Fibroblast of villous mesenchyme (primary cell): ENCODE measurements around the gene P4HA1. TPM values are rescaled to one million over a fixed set of nuclear protein-coding genes. Genes with fewer than 3 reads are reported as not detected.
A peak's percentile ranks its signal among the peaks of the same experiment; 100 is the strongest.
"Not testable (repeated sequence)": the region's sequence is repeated elsewhere in the genome, so short reads cannot be mapped to it uniquely, and the experiment has no call there.

Experiments
- DNase-seq: peaks from one replicate; pipeline ENCODE4 v3.0.0-alpha.2; 2010; ENCODE audit warnings: low read depth
- H3K4me3 ChIP-seq: 2 replicates; pipeline ENCODE4 v1.5.1; 2011; ENCODE audit warnings: low read depth, mild to moderate bottlenecking, low read length
- CTCF ChIP-seq: IDR thresholded peaks from 2 replicates; pipeline ENCODE4 v1.5.1; 2012; ENCODE audit warnings: low read depth, mild to moderate bottlenecking, low read length; ENCODE audit not compliant: insufficient read depth
- total RNA-seq: library from RNA; depleted of rRNA; stranded (reverse); fragments of >200 nt; gene quantifications from 2 replicates; pipeline ENCODE4 v1.2.3, GENCODE V29; 2012

The P4HA1 gene
- total RNA-seq, 1 donor, result 323 TPM

- peak; percentile 4 for DNase-seq
- H3K4me3 ChIP-seq, result no peak overlapping the region
- TF ChIP-seq CTCF, result no peak
Observed at GRCh38 chr10:73043766-73044377, 52.8 kb downstream of the P4HA1 start.

GRCh38 chr10:73043319-73043718 lies 53.3 kb downstream of the P4HA1 start:
- TF ChIP-seq CTCF, result no peak
- peak; percentile 12 for DNase-seq
- no peak overlapping the region for H3K4me3 ChIP-seq

GRCh38 chr10:73042130-73042529 lies 54.5 kb downstream of the P4HA1 start:
- no peak overlapping the region for H3K4me3 ChIP-seq
- no peak for TF ChIP-seq CTCF
- DNase-seq, result no peak

- TF ChIP-seq CTCF, result no peak
- no peak overlapping the region for H3K4me3 ChIP-seq
- DNase-seq, result peak; percentile 77
Observed at GRCh38 chr10:73039635-73040034, 57.0 kb downstream of the P4HA1 start.

- not testable (repeated sequence) for H3K4me3 ChIP-seq, DNase-seq
Observed at GRCh38 chr10:73036285-73036684, 60.4 kb downstream of the P4HA1 start.

- DNase-seq, result no peak
- TF ChIP-seq CTCF, result no peak
- no peak overlapping the region for H3K4me3 ChIP-seq
Observed at GRCh38 chr10:73032536-73032935, 64.1 kb downstream of the P4HA1 start.

GRCh38 chr10:73026623-73027022 lies 70.0 kb downstream of the P4HA1 start:
- DNase-seq, result not testable (repeated sequence)

GRCh38 chr10:73023455-73024070 lies 73.1 kb downstream of the P4HA1 start:
- H3K4me3 ChIP-seq, DNase-seq: not testable (repeated sequence)

More at GRCh38 chr10:73026623-73027022, 70.0 kb downstream of the P4HA1 start:
- not testable (repeated sequence) for H3K4me3 ChIP-seq

GRCh38 chr10:73022961-73023360 lies 73.7 kb downstream of the P4HA1 start:
- H3K4me3 ChIP-seq, DNase-seq: not testable (repeated sequence)

- not testable (repeated sequence) for H3K4me3 ChIP-seq, DNase-seq
Observed at GRCh38 chr10:73021538-73022164, 75.0 kb downstream of the P4HA1 start.
